NCI-H774 (cell line): ENCODE measurements around the gene SLX4IP.

Experiments
- DNase-seq: peaks from one replicate; lab custom pipeline; 2025; lab: John Stamatoyannopoulos, UW

The SLX4IP gene

GRCh38 chr20:10651227-10651990, 216.3 kb downstream of the SLX4IP start:
- no peak for DNase-seq

DNA sequence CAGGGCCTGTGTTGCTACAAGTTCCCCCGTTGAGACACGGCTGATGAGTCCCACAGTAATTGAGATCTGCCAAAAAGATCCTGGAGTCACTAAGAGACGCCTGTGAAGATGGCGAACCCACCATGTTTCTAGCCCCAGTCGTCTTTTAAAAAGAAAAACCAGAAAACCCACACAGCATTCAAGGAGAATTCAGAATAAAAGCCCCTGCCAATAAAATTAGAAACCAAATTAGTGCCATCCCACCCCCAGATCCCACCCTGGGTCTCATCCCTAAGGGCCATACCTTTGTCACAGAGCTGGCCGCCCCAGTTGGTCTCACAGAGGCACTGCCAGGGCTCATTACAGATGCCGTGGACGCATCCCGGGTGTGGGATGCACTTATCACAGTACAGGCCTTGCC, 217.1 kb downstream of the SLX4IP start:
- no peak for DNase-seq

- DNase-seq: no peak
Measured at GRCh38 chr20:10652660-10653261, 217.7 kb downstream of the SLX4IP start.

GRCh38 chr20:10653599-10654249, 218.6 kb downstream of the SLX4IP start:
- DNase-seq: no peak

GRCh38 chr20:10654250-10654610, 219.1 kb downstream of the SLX4IP start:
- DNase-seq: no peak

DNA sequence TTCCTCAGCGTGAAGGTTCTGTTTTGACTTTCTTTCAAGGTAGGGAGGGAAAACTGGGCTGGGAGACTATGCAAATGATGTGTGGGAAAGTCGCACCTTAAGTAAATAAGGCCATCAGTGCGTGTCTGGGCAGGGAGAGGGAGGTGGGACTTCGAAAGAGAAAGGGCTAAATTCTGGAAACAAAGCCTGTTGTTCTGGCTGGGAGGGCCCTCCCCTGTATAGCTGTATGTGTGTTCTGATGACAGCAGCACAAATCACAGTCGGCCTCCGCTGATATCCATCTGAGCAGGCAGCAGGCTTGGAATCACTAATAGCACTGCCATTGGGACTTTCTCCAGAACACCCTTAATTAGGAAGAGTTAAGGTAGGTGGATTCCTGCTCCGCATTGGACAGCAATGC, 219.5 kb downstream of the SLX4IP start:
- no peak for DNase-seq

DNA sequence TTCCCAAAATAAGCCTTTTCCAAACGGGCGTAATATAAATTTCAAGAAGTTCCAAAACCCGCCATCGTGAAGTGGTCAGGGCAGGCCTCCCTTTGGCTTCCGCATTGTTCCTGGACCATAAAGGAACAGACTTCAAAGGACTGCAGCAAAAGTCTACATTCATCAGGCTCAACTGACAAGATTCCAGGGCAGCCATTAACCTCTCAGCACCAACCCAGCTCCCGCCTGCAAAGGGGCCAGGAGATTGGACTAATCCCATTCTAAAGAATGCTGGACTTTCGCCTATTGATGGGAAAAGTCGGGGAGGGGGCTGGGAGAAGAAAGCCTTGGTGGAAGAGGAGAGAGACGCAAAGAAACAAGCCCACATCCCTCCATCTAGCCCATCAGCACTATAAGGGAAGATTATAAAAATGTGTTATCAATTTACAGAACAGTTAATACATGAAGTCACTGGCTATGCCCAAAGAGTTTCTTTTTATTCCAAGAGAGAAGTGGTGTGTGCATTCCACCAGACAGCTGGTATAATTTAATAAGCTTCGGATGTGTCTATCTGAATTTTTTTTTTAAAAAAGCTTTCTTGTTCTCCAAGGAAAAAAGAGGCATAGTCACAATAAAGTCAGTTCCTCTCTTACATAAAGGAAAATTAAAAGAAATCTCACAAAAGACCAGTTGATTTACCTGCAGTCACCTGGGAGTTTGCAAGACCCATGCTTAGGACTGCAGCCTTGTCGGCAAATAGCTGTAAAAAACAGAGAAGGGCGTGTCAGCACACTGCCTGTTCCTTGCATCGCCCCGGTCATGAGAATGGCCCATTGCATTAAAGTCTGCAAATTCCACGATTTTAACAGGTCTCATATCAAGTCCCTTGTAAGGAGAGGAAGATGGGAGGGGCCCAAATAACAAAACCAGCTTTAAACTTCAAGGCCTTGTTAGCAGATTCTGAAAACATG, 220.9 kb downstream of the SLX4IP start:
- no peak for DNase-seq

- no peak for DNase-seq
Measured at GRCh38 chr20:10657453-10657852, 222.3 kb downstream of the SLX4IP start.

- DNase-seq: no peak
Measured at GRCh38 chr20:10658051-10658823, 223.1 kb downstream of the SLX4IP start.

GRCh38 chr20:10658876-10659632, 223.9 kb downstream of the SLX4IP start:
- no peak for DNase-seq

- no peak for DNase-seq
Measured at GRCh38 chr20:10659651-10660601, 224.8 kb downstream of the SLX4IP start.

- DNase-seq: no peak
Measured at GRCh38 chr20:10660661-10661060, 225.6 kb downstream of the SLX4IP start.

- no peak for DNase-seq
Measured at GRCh38 chr20:10661261-10661660, 226.2 kb downstream of the SLX4IP start.

DNA sequence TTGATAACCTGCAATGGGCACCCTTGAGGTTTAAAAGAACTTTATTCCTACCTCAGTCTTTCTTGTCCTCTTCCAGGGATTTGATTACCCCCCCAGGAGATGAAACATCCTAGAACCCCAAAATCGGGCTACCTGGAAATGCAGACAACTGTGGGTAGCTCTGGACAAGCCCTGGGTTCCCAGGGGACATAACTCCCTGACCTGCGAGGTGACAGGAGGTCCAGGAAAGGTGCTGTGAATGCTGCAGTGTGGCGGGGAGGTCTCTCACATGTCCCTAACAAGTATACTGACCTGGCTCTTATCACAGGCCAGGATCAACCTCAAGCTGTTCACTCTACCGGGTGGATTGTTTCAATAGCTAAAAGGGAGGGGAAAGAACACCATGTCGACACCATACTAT, 227.0 kb downstream of the SLX4IP start:
- no peak for DNase-seq

DNA sequence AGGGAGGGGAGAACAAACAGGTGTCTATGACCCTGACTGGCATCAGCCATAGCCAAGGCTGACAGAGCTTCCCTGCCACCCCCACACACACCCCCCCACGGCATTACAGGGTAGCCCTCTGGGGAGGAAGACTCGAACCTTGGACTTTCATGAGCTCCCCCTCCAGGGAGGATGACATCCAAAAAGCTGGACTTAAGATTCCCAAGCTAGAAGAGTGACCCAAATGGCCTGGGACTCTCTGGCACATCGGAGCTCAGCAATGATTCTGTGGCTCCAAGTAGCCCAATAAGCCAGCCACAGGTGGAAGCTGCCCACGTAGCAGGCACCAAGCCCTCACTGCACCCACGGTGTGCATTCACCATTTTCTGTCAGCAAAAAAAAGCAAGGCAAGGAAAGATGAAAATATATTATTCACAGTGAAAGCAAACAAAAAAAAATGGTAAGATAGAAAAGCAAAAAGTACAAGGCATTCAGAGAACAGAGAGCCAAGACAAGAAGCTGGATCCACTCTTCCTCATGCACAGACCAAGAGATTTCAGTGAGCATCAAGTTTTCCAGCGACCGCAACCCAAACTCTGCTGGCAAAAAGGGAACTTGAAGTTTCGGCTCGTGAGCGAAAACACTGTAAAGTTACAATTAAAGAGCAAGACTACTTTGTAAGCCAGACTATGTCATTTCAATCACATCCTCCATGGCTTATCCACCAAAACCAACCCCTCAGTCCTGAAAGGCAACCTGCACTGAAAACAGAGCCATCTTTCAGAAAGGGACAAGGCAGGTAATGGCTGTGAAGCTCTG, 227.8 kb downstream of the SLX4IP start:
- no peak for DNase-seq

- DNase-seq: no peak
Measured at GRCh38 chr20:10663756-10664155, 228.7 kb downstream of the SLX4IP start.

DNA sequence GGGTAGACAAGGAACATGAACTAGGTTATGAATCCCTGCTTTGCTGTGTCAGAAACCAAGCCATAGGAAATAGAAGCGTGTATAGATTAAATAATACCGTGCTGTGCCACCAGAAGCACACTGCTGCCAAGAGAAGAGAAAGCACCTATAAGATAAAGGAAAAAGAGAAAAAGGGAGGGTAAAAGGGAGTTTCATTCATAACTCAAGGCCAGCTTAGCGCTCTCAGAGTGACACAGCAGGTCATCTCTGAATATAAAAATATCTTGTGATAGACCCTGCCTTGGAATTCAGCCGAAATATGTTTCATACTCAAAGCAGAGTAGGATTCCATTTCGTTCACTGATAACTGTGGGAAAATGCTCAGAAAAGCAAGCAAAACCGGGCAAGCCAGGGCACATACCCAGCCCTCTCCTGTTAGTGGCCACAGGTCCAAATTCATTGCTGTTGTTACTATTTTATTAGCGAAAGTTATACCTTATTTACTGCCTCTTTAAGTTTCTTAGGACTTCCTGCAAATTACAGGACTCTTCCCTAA, 230.0 kb downstream of the SLX4IP start:
- DNase-seq: no peak

DNA sequence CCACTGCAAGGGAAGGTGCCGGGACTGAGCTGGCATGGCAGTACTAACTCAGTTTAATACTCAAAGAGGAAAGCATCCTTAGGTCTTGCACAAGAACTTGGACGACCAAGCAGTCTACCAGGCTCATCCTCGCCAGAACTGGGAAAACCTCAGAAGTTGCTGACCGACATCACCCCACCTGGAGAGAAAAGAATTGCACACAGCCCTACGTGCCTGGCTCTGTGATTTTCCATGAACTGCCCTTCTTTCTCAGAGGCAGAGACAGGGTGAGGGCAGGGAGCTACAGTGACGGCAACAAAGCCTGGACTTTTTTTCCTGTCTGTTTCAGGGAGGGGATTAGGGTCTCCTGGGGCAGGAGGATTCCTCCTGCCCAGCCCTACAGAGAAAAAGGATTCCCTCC, 230.7 kb downstream of the SLX4IP start:
- DNase-seq: no peak
